Mononuclear cell (primary cell): Measurements from ENCODE around the gene PTPN7. TPM values are rescaled to one million over a fixed set of nuclear protein-coding genes. Genes with fewer than 3 reads are reported as not detected.
"Not testable (repeated sequence)": the region's sequence is repeated elsewhere in the genome, so short reads cannot be mapped to it uniquely, and the experiment has no call there.

Source experiments
- H3K27me3 ChIP-seq: 2 replicates; pipeline ENCODE4 v1.6.0; 2011; ENCODE audit warnings: low read length, control low read depth; ENCODE audit not compliant: insufficient read depth
- H3K4me1 ChIP-seq: 2 replicates; pipeline ENCODE4 v1.5.1; 2011; ENCODE audit warnings: mild to moderate bottlenecking, low read length, control low read depth; ENCODE audit not compliant: insufficient read depth
- H3K4me3 ChIP-seq: 2 replicates; pipeline ENCODE4 v1.5.1; 2011; ENCODE audit warnings: mild to moderate bottlenecking, low read length, moderate library complexity
- H3K9me3 ChIP-seq: 2 replicates; pipeline ENCODE4 v1.5.1; 2011; ENCODE audit warnings: low read depth, mild to moderate bottlenecking, control low read depth, low read length
- total RNA-seq: library from RNA; depleted of rRNA; stranded (reverse); fragments of >200 nt; gene quantifications from one replicate; pipeline ENCODE4 v1.2.3, GENCODE V29; 2012

The PTPN7 gene
- total RNA-seq, 1 donor, result 51.7 TPM

GRCh38 chr1:202143011-202143767 lies 17.2 kb downstream of the PTPN7 start:
- Histone ChIP-seq H3K9me3 (no peaks in the 10 kb centered on the region), H3K27me3 (no peaks in the 10 kb centered on the region), H3K4me3 (peak overlapping the region; percentile 96), H3K4me1 (peaks cover 46% of the 10 kb centered on the region)

GRCh38 chr1:202141468-202141867 lies 18.9 kb downstream of the PTPN7 start:
- H3K4me1 ChIP-seq, result peaks cover 46% of the 10 kb centered on the region
- not testable (repeated sequence) for H3K27me3 ChIP-seq, H3K9me3 ChIP-seq, H3K4me3 ChIP-seq

GRCh38 chr1:202140833-202141232 lies 19.6 kb downstream of the PTPN7 start:
- H3K4me1 ChIP-seq, result peaks cover 42% of the 10 kb centered on the region
- no peaks in the 10 kb centered on the region for H3K9me3 ChIP-seq

GRCh38 chr1:202135221-202135721 lies 25.1 kb downstream of the PTPN7 start:
- H3K9me3 ChIP-seq, result no peaks in the 10 kb centered on the region
- H3K27me3 ChIP-seq, result no peaks in the 10 kb centered on the region
- no peak overlapping the region for H3K4me3 ChIP-seq
- peaks cover 5% of the 10 kb centered on the region for H3K4me1 ChIP-seq

More at GRCh38 chr1:202140833-202141232, 19.6 kb downstream of the PTPN7 start:
- no peak overlapping the region for H3K4me3 ChIP-seq
- H3K27me3 ChIP-seq, result no peaks in the 10 kb centered on the region

- Histone ChIP-seq H3K9me3 (no peaks in the 10 kb centered on the region), H3K27me3 (no peaks in the 10 kb centered on the region), H3K4me3 (no peak overlapping the region), H3K4me1 (peaks cover 2% of the 10 kb centered on the region)
Measured at GRCh38 chr1:202134645-202135172, 25.7 kb downstream of the PTPN7 start.

GRCh38 chr1:202133989-202134388 lies 26.4 kb downstream of the PTPN7 start:
- Histone ChIP-seq H3K4me1 (no peaks in the 10 kb centered on the region), H3K9me3 (no peaks in the 10 kb centered on the region), H3K4me3 (no peak overlapping the region), H3K27me3 (no peaks in the 10 kb centered on the region)

GRCh38 chr1:202133496-202133895 lies 26.9 kb downstream of the PTPN7 start:
- no peaks in the 10 kb centered on the region for H3K9me3 ChIP-seq
- no peaks in the 10 kb centered on the region for H3K27me3 ChIP-seq
- no peak overlapping the region for H3K4me3 ChIP-seq
- H3K4me1 ChIP-seq, result no peaks in the 10 kb centered on the region

GRCh38 chr1:202133001-202133400 lies 27.4 kb downstream of the PTPN7 start:
- Histone ChIP-seq H3K4me3 (no peak overlapping the region), H3K9me3 (no peaks in the 10 kb centered on the region), H3K4me1 (no peaks in the 10 kb centered on the region), H3K27me3 (no peaks in the 10 kb centered on the region)

- Histone ChIP-seq H3K9me3 (no peaks in the 10 kb centered on the region), H3K4me3 (no peak overlapping the region), H3K4me1 (no peaks in the 10 kb centered on the region)
Measured at GRCh38 chr1:202131956-202132821, 28.2 kb downstream of the PTPN7 start.

GRCh38 chr1:202130816-202131522 lies 29.4 kb downstream of the PTPN7 start:
- Histone ChIP-seq H3K9me3 (no peaks in the 10 kb centered on the region), H3K27me3 (no peaks in the 10 kb centered on the region), H3K4me3 (no peak overlapping the region), H3K4me1 (no peaks in the 10 kb centered on the region)

More at GRCh38 chr1:202131956-202132821, 28.2 kb downstream of the PTPN7 start:
- H3K27me3 ChIP-seq, result no peaks in the 10 kb centered on the region

- H3K4me1 ChIP-seq, result no peaks in the 10 kb centered on the region
- H3K4me3 ChIP-seq, result no peak overlapping the region
- no peaks in the 10 kb centered on the region for H3K27me3 ChIP-seq
- H3K9me3 ChIP-seq, result no peaks in the 10 kb centered on the region
Measured at GRCh38 chr1:202130297-202130721, 30.1 kb downstream of the PTPN7 start.

GRCh38 chr1:202129453-202130296 lies 30.7 kb downstream of the PTPN7 start:
- Histone ChIP-seq H3K4me3 (no peak overlapping the region), H3K9me3 (no peaks in the 10 kb centered on the region), H3K4me1 (no peaks in the 10 kb centered on the region), H3K27me3 (no peaks in the 10 kb centered on the region)

- no peaks in the 10 kb centered on the region for H3K4me1 ChIP-seq
- H3K4me3 ChIP-seq, result no peak overlapping the region
- no peaks in the 10 kb centered on the region for H3K9me3 ChIP-seq
- H3K27me3 ChIP-seq, result no peaks in the 10 kb centered on the region
Measured at GRCh38 chr1:202127836-202128622, 32.4 kb downstream of the PTPN7 start.
